ENCODE results near the gene MBD3L2B.

The MBD3L2B gene

DNA sequence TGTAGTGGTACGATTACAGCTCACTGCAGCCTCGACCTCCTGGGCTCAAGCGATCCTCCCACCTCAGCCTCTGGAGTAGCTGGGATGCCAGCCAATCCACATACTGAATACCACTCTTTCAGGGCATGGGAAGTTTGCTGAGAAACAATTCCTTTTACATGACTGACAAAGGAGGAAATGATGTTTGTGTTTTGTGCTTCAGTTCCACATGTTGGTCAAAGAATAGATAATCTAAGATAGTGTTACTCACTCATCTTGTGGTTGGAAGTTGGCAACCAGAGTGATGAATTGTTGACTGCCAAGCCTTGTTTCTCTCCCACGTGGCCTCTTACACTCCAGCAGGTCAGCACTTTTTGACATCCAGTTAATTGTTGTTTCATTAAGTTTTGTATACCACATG lies 7.6 kb downstream of the MBD3L2B start:
- peaks cover 4% of the 10 kb centered on the region for H3K9me3 ChIP-seq (ENCODE audit: control insufficient read depth, low read length)
- no peaks in the 10 kb centered on the region for H3K27me3 ChIP-seq (ENCODE audit: control insufficient read depth, insufficient read depth, low read length, poor library complexity, severe bottlenecking)
- no peak overlapping the region for H3K4me3 ChIP-seq (ENCODE audit: insufficient read depth, low read depth, low read length)
- no peak overlapping the region for H3K27ac ChIP-seq (ENCODE audit: insufficient read depth, low read depth, low read length, poor library complexity, severe bottlenecking)
- 62 to 71% methylated on average over 4 of the region's 4 CpGs for WGBS, 2 experiments
- H3K4me1 ChIP-seq (ENCODE audit: control insufficient read depth, insufficient read depth, low read length), result no peaks in the 10 kb centered on the region
- no peaks in the 10 kb centered on the region for H3K36me3 ChIP-seq (ENCODE audit: control insufficient read depth, insufficient read depth, low read length)

- H3K4me1 ChIP-seq (ENCODE audit: control insufficient read depth, insufficient read depth, low read length), result no peaks in the 10 kb centered on the region
- H3K27ac ChIP-seq (ENCODE audit: insufficient read depth, low read depth, low read length, poor library complexity, severe bottlenecking), result no peak overlapping the region
- no peaks in the 10 kb centered on the region for H3K36me3 ChIP-seq (ENCODE audit: control insufficient read depth, insufficient read depth, low read length)
- peaks cover 1% of the 10 kb centered on the region for H3K9me3 ChIP-seq (ENCODE audit: control insufficient read depth, low read length)
- WGBS, 2 experiments, result 82 to 85% methylated on average over 11 of the region's 12 CpGs
- H3K27me3 ChIP-seq (ENCODE audit: control insufficient read depth, insufficient read depth, low read length, poor library complexity, severe bottlenecking), result no peaks in the 10 kb centered on the region
- no peak overlapping the region for H3K4me3 ChIP-seq (ENCODE audit: insufficient read depth, low read depth, low read length)
These were observed 10.3 kb downstream of the MBD3L2B start for GRCh38 chr19:7010722-7011593.

GRCh38 chr19:7007859-7008258 lies 13.4 kb downstream of the MBD3L2B start:
- H3K4me1 ChIP-seq (ENCODE audit: control insufficient read depth, insufficient read depth, low read length), result no peaks in the 10 kb centered on the region
- no peaks in the 10 kb centered on the region for H3K27me3 ChIP-seq (ENCODE audit: control insufficient read depth, insufficient read depth, low read length, poor library complexity, severe bottlenecking)
- H3K36me3 ChIP-seq (ENCODE audit: control insufficient read depth, insufficient read depth, low read length), result no peaks in the 10 kb centered on the region
- H3K9me3 ChIP-seq (ENCODE audit: control insufficient read depth, low read length), result peaks cover 2% of the 10 kb centered on the region
- WGBS, 2 experiments, result 53 to 59% methylated on average over 4 of the region's 4 CpGs
- H3K4me3 ChIP-seq (ENCODE audit: insufficient read depth, low read depth, low read length), result no peak overlapping the region
- no peak overlapping the region for H3K27ac ChIP-seq (ENCODE audit: insufficient read depth, low read depth, low read length, poor library complexity, severe bottlenecking)

DNA sequence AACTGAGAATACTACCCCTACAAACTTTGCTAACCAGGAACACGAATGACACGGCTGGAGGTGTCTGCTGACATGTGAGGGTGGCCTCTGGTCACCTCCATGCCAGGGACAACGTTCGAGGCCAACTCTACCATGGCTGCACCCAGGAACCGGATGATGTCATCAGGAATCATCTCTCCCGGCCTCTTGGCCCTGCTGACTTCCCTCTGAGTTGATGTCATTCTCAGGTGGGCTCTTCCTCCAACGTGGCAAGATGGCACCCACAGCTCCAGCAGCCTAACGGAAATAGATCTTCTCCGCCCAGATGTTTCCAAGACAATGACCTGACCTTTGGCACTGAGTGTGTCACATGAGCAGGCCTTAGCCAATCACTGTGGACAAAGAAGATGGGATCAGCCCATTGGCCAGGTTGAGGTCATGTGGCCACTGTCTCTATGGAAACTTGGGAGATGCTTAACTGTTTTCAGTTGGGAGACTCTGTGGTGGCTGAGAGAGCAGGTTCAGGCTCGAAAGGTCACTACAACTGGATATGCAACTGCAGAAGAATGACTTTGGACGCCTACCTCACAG lies 15.0 kb downstream of the MBD3L2B start:
- H3K9me3 ChIP-seq (ENCODE audit: control insufficient read depth, low read length), result peaks cover 2% of the 10 kb centered on the region
- H3K4me1 ChIP-seq (ENCODE audit: control insufficient read depth, insufficient read depth, low read length), result no peaks in the 10 kb centered on the region
- no peaks in the 10 kb centered on the region for H3K36me3 ChIP-seq (ENCODE audit: control insufficient read depth, insufficient read depth, low read length)
- H3K27me3 ChIP-seq (ENCODE audit: control insufficient read depth, insufficient read depth, low read length, poor library complexity, severe bottlenecking), result no peaks in the 10 kb centered on the region
- 68 to 69% methylated on average over 11 of the region's 11 CpGs for WGBS, 2 experiments
- no peak overlapping the region for H3K4me3 ChIP-seq (ENCODE audit: insufficient read depth, low read depth, low read length)
- no peak overlapping the region for H3K27ac ChIP-seq (ENCODE audit: insufficient read depth, low read depth, low read length, poor library complexity, severe bottlenecking)

DNA sequence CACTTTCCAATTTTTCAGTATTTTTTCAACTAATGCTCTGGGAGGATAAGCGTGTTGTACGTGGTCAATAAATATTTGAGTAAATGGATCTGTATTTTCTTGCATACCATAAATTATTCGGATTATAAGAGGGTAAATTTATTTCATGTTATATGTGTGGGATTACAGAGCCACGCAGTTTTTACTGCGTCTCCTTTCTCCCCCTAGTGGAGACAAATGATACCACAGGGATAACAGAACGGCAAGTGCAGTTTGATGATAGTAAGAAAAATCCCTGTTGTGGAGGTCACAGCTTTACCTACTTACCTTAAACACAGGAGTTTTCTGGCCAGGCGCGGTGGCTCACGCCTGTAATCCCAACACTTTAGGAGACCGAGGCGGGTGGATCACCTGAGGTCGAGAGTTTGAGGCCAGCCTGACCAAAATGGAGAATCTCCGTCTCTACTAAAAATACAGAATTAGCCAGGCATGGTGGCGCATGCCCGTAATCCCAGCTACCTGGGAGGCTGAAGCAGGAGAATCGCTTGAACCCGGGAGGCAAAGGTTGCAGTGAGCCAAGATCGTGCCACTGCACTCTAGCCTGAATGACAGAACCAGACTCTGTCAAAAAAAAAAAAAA lies 16.8 kb downstream of the MBD3L2B start:
- H3K36me3 ChIP-seq (ENCODE audit: control insufficient read depth, insufficient read depth, low read length), result no peaks in the 10 kb centered on the region
- H3K4me1 ChIP-seq (ENCODE audit: control insufficient read depth, insufficient read depth, low read length), result no peaks in the 10 kb centered on the region
- no peak overlapping the region for H3K27ac ChIP-seq (ENCODE audit: insufficient read depth, low read depth, low read length, poor library complexity, severe bottlenecking)
- WGBS, 2 experiments, result 83 to 87% methylated on average over 15 to 17 of the region's 18 CpGs
- no peaks in the 10 kb centered on the region for H3K27me3 ChIP-seq (ENCODE audit: control insufficient read depth, insufficient read depth, low read length, poor library complexity, severe bottlenecking)
- no peak overlapping the region for H3K4me3 ChIP-seq (ENCODE audit: insufficient read depth, low read depth, low read length)
- peaks cover 5% of the 10 kb centered on the region for H3K9me3 ChIP-seq (ENCODE audit: control insufficient read depth, low read length)

DNA sequence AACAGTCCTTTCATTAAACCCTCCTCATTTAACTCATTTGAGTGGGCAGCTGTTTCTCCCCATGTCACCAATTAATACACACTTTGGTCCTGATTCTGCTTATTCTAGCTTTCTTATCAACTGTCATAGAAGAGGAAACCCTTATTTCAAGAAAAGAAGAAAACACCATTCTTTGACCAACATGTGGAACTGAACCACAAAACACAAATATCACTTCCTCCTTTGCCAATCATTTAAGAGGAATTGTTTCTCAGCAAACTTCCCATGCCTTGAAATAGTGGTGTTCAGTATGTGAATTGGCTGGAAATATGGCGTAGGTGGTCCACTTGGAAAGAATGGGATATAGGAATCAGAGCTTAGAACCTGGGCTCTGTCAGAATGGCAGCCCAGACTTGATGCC lies 20.4 kb downstream of the MBD3L2B start:
- peaks cover 5% of the 10 kb centered on the region for H3K9me3 ChIP-seq (ENCODE audit: control insufficient read depth, low read length)

GRCh38 chr19:7000333-7000732 lies 20.9 kb downstream of the MBD3L2B start:
- no peaks in the 10 kb centered on the region for H3K36me3 ChIP-seq (ENCODE audit: control insufficient read depth, insufficient read depth, low read length)
- WGBS, 2 experiments, result 64% methylated on average over 3 of the region's 3 CpGs
- H3K27me3 ChIP-seq (ENCODE audit: control insufficient read depth, insufficient read depth, low read length, poor library complexity, severe bottlenecking), result no peaks in the 10 kb centered on the region
- no peaks in the 10 kb centered on the region for H3K4me1 ChIP-seq (ENCODE audit: control insufficient read depth, insufficient read depth, low read length)
- peaks cover 5% of the 10 kb centered on the region for H3K9me3 ChIP-seq (ENCODE audit: control insufficient read depth, low read length)
- H3K27ac ChIP-seq (ENCODE audit: insufficient read depth, low read depth, low read length, poor library complexity, severe bottlenecking), result no peak overlapping the region
- H3K4me3 ChIP-seq (ENCODE audit: insufficient read depth, low read depth, low read length), result no peak overlapping the region

More for the DNA sequence above, 20.4 kb downstream of the MBD3L2B start:
- no peaks in the 10 kb centered on the region for H3K4me1 ChIP-seq (ENCODE audit: control insufficient read depth, insufficient read depth, low read length)
- H3K27ac ChIP-seq (ENCODE audit: insufficient read depth, low read depth, low read length, poor library complexity, severe bottlenecking), result no peak overlapping the region
- H3K27me3 ChIP-seq (ENCODE audit: control insufficient read depth, insufficient read depth, low read length, poor library complexity, severe bottlenecking), result no peaks in the 10 kb centered on the region
- H3K36me3 ChIP-seq (ENCODE audit: control insufficient read depth, insufficient read depth, low read length), result no peaks in the 10 kb centered on the region
- H3K4me3 ChIP-seq (ENCODE audit: insufficient read depth, low read depth, low read length), result no peak overlapping the region
- 67 to 78% methylated on average over 1 of the region's 1 CpG for WGBS, 2 experiments

- 56 to 65% methylated on average over 7 of the region's 7 CpGs for WGBS, 2 experiments
- no peak overlapping the region for H3K27ac ChIP-seq (ENCODE audit: insufficient read depth, low read depth, low read length, poor library complexity, severe bottlenecking)
- peaks cover 9% of the 10 kb centered on the region for H3K9me3 ChIP-seq (ENCODE audit: control insufficient read depth, low read length)
These were observed 21.3 kb downstream of the MBD3L2B start for GRCh38 chr19:6999933-7000332.

GRCh38 chr19:6997679-6998445 lies 23.4 kb downstream of the MBD3L2B start:
- Histone ChIP-seq H3K9me3 (ENCODE audit: control insufficient read depth, low read length) (peaks cover 17% of the 10 kb centered on the region), H3K4me1 (ENCODE audit: control insufficient read depth, insufficient read depth, low read length) (no peaks in the 10 kb centered on the region)
- 86 to 87% methylated on average over 15 of the region's 15 CpGs for WGBS, 2 experiments

More at GRCh38 chr19:6999933-7000332, 21.3 kb downstream of the MBD3L2B start:
- Histone ChIP-seq H3K4me1 (ENCODE audit: control insufficient read depth, insufficient read depth, low read length) (no peaks in the 10 kb centered on the region), H3K4me3 (ENCODE audit: insufficient read depth, low read depth, low read length) (no peak overlapping the region), H3K27me3 (ENCODE audit: control insufficient read depth, insufficient read depth, low read length, poor library complexity, severe bottlenecking) (no peaks in the 10 kb centered on the region), H3K36me3 (ENCODE audit: control insufficient read depth, insufficient read depth, low read length) (no peaks in the 10 kb centered on the region)

GRCh38 chr19:6996810-6997209 lies 24.4 kb downstream of the MBD3L2B start:
- Histone ChIP-seq H3K27me3 (ENCODE audit: control insufficient read depth, insufficient read depth, low read length, poor library complexity, severe bottlenecking) (no peaks in the 10 kb centered on the region), H3K9me3 (ENCODE audit: control insufficient read depth, low read length) (peaks cover 17% of the 10 kb centered on the region), H3K27ac (ENCODE audit: insufficient read depth, low read depth, low read length, poor library complexity, severe bottlenecking) (no peak overlapping the region), H3K4me1 (ENCODE audit: control insufficient read depth, insufficient read depth, low read length) (no peaks in the 10 kb centered on the region), H3K4me3 (ENCODE audit: insufficient read depth, low read depth, low read length) (no peak overlapping the region), H3K36me3 (ENCODE audit: control insufficient read depth, insufficient read depth, low read length) (no peaks in the 10 kb centered on the region)
- 65 to 68% methylated on average over 4 of the region's 4 CpGs for WGBS, 2 experiments

More at GRCh38 chr19:6997679-6998445, 23.4 kb downstream of the MBD3L2B start:
- no peak overlapping the region for H3K27ac ChIP-seq (ENCODE audit: insufficient read depth, low read depth, low read length, poor library complexity, severe bottlenecking)
- no peak overlapping the region for H3K4me3 ChIP-seq (ENCODE audit: insufficient read depth, low read depth, low read length)
- H3K27me3 ChIP-seq (ENCODE audit: control insufficient read depth, insufficient read depth, low read length, poor library complexity, severe bottlenecking), result no peaks in the 10 kb centered on the region
- H3K36me3 ChIP-seq (ENCODE audit: control insufficient read depth, insufficient read depth, low read length), result no peaks in the 10 kb centered on the region

Data from ectodermal cell (in vitro differentiated cells).